Mesangial cell (primary cell): ENCODE measurements around the gene OR4C12. TPM values are rescaled to one million over a fixed set of nuclear protein-coding genes. Genes with fewer than 3 reads are reported as not detected.

Experiments
- total RNA-seq: library from RNA; depleted of rRNA; stranded (reverse); fragments of >200 nt; gene quantifications from 2 replicates; pipeline ENCODE4 v1.2.3, GENCODE V29; 2015

Gene OR4C12
- not detected in 2 replicates for total RNA-seq

GRCh38 chr11:49982435-49982834, at the start of gene OR4C12:
Gene OR4C12 (minus strand): TSS chr11:49982535. CDS start chr11:49982501, 34 bp downstream.

GRCh38 chr11:49952091-49952490, 30.2 kb downstream of the OR4C12 start, which contains the start of gene OR4C13:
Gene OR4C13 (plus strand): TSS chr11:49952391. CDS start chr11:49952423, 32 bp downstream.

Other genes starting within 250 kb of the OR4C12 start
- not detected in 2 replicates for gene OR4C13, start 30.1 kb downstream of the OR4C12 start, total RNA-seq
- gene OR4C45, start 50.3 kb upstream of the OR4C12 start, total RNA-seq = not detected in 2 replicates